HG03095 (cell line): ENCODE data around the gene MYL2.
"Not testable (repeated sequence)": the region's sequence is repeated elsewhere in the genome, so short reads cannot be mapped to it uniquely, and the experiment has no call there.

Source experiments
- ATAC-seq: cut with Tn5 transposase; IDR thresholded peaks from one replicate; pipeline ENCODE4 v1.9.1; 2021; ENCODE audit warnings: moderate library complexity; ENCODE audit not compliant: unreplicated experiment

MYL2 gene

GRCh38 chr12:110920324-110920910 lies at the start of gene MYL2:
Gene MYL2 (minus strand): TSS chr12:110920579. CDS start chr12:110920529, 50 bp downstream.
- ATAC-seq: no peak

- ATAC-seq: no peak
Measured at GRCh38 chr12:110966081-110966760, 45.8 kb upstream of the MYL2 start.

- ATAC-seq: no peak
Measured at GRCh38 chr12:110965574-110965973, 45.2 kb upstream of the MYL2 start.

DNA sequence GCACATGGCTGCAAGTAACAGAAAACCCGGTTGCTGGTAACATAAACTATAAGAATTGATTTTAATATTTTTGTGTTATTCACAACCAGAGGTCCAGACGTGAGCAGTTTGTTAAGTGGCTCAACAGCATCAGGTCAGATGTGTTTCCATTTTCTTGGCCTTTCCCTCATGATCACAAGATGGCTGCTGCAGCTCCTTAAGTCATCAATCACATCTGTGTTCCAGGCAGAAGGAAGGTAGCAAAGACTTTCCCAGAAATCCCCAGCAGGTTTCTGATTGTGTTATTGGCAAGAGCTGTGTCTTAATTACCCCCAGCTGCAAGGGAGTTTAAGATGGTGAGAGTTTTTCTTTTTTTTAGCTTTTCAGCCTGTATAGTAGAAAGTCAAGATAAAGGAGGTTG lies 40.4 kb upstream of the MYL2 start:
- ATAC-seq: no peak

DNA sequence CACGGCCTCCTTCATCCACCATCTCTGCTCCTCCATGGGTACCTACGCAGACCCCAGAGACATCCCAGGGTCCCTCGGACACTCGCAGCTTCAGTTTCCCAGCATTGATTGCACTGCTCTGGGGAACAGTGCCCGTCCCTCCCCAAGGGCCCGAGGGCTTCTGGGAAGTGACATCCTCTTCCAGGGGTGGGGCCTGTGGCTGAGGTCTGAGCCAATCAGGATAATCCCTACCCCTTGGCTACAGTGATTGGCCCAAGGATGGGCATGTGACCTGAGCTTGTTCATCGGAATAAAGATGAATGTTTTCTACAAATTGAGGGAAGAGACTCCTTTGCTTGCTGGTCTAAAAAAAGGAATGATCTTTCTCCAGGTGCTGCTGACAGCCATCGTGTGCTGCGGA lies 37.3 kb upstream of the MYL2 start:
- ATAC-seq: no peak

DNA sequence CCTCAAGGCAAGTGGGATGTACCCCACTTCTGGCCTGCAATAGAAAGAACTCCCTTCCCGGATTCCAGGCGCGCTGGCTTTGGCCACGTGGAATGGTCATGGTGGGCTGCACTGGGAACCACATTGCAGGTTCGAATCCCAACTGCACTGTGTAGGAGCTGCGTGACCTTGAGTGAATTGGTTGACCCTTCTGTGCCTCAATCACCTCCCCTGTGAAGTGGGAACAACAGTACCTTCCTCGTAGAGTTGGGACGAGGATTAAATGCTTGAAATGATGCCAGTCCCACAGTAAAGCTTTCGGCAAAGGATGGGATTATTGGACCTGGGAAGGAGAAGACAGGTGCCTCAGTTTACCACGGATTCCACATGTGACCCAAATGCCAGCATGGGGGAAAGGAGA lies 36.8 kb upstream of the MYL2 start:
- ATAC-seq: no peak

DNA sequence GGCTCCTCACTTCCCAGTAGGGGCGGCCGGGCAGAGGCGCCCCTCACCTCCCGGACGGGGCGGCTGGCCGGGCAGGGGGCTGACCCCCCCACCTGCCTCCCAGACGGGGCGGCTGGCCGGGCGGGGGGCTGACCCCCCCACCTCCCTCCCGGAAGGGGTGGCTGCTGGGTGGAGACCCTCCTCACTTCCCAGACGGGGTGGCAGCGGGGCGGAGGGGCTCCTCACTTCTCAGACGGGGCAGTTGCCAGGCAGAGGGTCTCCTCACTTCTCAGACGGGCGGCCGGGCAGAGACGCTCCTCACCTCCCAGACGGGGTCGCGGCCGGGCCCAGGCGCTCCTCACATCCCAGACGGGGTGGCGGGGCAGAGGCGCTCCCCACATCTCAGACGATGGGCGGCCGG lies 30.5 kb upstream of the MYL2 start:
- not testable (repeated sequence) for ATAC-seq

DNA sequence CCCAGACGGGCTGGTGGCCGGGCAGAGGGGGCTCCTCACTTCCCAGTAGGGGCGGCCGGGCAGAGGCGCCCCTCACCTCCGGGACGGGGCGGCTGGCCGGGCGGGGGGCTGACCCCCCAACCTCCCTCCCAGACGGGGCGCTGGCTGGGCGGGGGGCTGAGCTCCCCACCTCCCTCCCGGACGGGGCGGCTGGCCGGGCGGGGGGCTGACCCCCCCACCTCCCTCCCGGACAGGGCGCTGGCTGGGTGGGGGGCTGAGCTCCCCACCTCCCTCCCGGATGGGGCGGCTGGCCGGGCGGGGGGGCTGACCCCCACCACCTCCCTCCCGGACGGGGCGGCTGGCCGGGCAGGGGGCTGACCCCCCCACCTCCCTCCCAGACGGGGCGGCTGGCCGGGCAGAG lies 30.1 kb upstream of the MYL2 start:
- ATAC-seq: not testable (repeated sequence)

DNA sequence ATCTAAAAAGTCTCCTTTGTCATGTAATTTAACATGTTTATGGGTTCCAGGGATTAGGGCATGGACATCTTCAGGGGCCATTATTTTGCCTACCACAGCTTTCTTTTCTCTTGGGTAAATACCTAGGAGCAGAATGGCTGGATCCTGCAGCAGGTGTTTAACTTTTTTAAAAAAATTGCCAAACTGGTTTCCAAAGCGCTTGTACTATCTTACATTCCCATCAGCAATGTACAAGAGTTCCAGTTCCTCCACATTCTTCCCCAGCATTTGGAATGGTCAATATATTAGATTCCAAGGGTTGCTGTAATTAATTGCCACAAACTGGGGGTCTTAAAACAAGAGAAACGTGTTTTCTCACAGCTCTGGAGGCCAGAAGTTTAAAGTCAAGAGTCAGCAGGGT lies 27.7 kb upstream of the MYL2 start:
- ATAC-seq: no peak

DNA sequence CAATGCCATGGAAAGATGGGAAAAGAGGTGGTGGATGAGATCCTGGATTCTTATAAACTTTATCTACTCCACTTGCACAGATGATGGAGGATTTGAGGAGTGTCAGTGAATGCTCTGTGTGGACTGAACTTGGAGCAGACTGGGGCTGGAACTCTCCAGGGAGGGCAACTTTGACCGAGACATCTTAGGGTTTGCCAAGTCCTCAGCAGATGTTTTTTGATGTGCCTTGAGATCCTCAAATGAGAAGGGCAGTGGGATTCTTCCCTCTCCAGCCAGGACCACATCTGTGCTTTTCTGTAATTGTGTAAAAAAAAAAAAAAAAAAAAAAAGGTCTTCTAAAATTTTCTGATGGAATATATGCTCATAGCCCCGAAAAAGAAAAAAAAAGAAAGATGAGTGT lies 23.0 kb upstream of the MYL2 start:
- ATAC-seq: no peak

DNA sequence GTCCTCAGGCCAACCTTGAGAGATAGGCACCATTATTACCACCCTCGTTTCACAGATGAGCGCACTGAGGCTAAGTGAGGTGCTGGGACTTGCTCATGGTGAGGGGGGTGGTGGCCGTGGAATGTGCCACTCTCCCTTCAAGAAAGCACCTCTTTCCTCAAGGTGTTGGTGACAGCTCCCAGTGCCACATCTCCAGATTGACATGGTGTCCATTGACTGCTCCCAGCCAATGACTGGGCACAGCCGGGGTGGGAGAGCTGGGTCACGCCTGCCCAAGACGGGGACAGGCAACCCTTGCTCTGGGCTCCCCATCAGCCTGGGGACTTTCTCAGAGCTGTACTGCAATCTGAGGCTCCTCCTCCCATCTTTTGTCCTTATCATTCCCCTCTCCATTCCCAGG lies 21.0 kb upstream of the MYL2 start:
- no peak for ATAC-seq

GRCh38 chr12:110940933-110941332 lies 20.6 kb upstream of the MYL2 start:
- no peak for ATAC-seq

GRCh38 chr12:110940296-110940695 lies 19.9 kb upstream of the MYL2 start:
- no peak for ATAC-seq

DNA sequence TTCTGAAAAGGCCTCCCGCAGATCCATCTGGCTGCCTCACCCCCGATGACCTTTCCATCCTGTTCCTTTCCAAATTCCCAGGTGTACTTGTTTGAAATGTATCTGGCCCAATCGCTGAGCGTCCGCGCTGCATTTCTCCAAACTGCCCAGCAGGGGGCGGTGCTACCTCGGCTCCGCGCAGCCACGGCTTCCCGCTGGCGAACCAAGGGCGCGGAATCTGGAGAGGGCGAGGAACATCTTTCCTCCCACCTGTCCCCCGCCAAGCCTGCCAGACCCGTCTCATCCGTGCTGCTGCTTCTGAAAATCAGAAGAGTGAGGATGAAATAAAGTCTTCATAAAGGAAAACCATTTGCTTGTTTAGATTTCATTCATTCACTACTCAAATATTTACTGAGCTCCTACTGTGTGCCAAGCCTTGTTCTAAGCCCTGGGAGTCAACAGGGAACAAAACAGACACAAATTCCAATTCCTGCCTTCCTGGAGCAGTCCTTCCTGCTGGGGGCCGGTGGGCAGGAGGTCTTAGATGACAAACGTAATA lies 16.8 kb upstream of the MYL2 start:
- ATAC-seq: no peak

GRCh38 chr12:110936367-110937103 lies 16.2 kb upstream of the MYL2 start:
- ATAC-seq: no peak

DNA sequence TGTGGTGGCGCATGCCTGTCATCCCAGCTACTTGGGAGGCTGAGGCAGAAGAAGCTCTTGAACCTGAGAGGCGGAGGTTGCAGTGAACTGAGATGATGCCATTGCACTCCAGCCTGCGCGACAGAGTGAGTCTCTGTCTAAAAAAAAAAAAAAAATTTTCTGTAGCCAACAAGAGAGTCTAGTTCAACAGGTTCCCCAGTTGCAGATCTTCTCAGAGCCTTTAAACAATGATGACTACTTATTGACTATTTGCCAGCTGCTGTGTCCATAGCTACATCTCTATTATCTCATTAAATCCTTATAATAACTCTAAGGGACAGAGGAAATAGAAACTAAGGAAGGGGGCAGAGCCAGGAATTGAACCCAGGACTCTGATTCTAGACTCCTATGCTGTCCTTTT lies 15.2 kb upstream of the MYL2 start:
- ATAC-seq: no peak

DNA sequence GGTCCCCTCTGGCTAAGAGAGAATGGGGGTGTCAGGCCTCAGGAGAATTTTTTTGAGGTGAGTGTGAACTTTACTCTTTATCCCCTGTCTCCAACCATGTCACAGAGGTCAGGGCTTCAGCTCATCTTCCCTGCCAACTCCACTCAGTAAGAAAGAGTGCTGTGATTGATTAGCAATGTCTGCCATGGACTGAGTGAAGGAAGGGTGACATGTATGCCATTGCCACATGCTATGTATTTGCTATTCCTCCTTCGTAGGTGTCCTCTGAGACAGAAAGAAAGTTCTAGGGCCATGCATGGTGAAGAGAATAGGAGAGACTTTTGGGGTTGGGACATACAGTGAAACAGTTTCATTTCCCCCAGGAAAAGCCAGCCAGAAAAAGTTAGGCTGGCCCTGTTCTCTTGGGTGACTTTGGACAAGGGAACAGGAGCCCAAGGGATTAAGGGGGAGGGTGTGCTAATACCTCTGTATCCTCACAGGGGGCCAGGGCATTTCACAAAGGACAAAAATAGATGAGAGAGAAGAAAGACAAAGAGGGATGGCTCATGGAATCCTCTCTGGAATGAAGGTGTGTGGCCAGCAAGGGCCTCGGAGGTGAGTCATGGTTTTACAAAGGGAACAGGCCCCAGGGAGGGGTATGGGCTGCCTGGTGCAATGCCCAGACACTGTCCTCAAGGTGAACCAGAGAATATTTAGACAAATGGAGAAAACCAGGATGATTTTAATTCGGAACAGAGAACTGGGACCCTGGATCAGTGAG lies 13.9 kb upstream of the MYL2 start:
- ATAC-seq: no peak

DNA sequence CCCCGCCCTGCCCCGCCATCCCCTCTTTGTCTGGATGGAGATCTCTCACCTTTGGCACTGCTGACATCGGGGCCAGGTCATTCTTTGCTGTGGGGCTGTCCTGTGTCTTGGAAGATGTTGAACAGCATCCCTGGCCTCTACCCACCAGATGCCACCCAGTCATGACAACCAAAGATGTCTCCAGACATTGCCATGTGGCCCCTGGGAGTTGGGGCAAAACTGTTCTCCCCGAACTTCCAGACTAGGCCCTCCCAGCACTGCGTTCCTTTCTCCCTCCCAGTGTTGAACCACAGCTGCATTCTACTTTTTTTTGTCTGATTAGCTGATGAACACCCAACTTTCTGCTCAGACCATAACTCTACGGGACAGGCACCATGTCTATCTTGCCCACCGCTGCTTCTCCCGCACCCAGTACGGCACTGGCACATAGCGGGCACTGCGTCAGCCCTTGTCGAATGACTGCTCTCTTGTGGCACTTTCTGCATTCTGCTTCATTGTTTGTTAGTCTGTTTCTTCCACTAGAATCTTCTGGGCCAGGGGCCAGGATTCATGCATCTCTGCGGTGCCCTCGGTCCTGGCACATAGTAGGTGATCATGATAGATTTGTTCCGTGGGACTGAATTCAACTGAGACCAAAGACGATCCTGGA lies 13.1 kb upstream of the MYL2 start:
- no peak for ATAC-seq

DNA sequence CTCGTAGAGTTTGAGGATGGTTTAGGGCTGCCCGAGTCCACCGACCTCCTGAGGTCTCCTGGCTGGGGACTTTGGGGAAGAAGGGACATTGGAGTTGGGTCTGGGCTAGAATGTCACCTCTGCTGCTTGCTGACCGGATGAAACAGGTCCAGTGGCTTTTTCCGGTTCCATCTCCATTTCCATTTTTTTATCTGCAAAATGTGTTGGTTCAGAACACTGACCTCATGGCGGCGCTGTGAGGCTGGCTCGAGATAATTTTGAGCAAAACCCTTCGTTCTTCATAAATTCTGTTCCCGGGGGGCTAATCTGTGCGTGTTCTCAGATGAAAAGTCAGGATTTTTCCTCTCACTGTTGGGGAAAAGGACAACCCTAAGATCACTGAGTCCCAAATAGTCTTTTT lies 11.7 kb upstream of the MYL2 start:
- ATAC-seq: no peak

GRCh38 chr12:110931315-110931728 lies 10.9 kb upstream of the MYL2 start:
- no peak for ATAC-seq
